ENCODE results near the gene RBKS.
A peak's percentile ranks its signal among the peaks of the same experiment; 100 is the strongest.

Gene RBKS

GRCh38 chr2:27887111-27887510, 3.1 kb downstream of the RBKS start (continued):
- TF ChIP-seq ZFP37 (tag by site-specific recombination; IDR thresholded peaks at IDR 0.05) (no peak), HIC1 (tag by site-specific recombination; IDR thresholded peaks at IDR 0.05) (no peak), ZBTB20 (tag by site-specific recombination; IDR thresholded peaks at IDR 0.05) (no peak), ZNF639 (tag by site-specific recombination; IDR thresholded peaks at IDR 0.05) (no peak), ZNF48 (tag by site-specific recombination; IDR thresholded peaks at IDR 0.05) (no peak), AEBP2 (tag by site-specific recombination; IDR thresholded peaks at IDR 0.05; ENCODE audit: borderline replicate concordance) (no peak), ZNF510 (tag by site-specific recombination; IDR thresholded peaks at IDR 0.05; ENCODE audit: insufficient replicate concordance) (no peak), PRDM2 (tag by site-specific recombination; IDR thresholded peaks at IDR 0.05; ENCODE audit: borderline replicate concordance) (no peak), FEZF1 (tag by site-specific recombination; IDR thresholded peaks at IDR 0.05) (no peak), ZNF548 (tag by site-specific recombination; IDR thresholded peaks at IDR 0.05) (no peak)

- H3K9me3 ChIP-seq (ENCODE audit: control insufficient read depth, insufficient read depth, low read depth, low read length), result no peaks in the 10 kb centered on the region
- TF ChIP-seq PRDM2 (tag by site-specific recombination; IDR thresholded peaks at IDR 0.05; ENCODE audit: borderline replicate concordance), result no peak
- TF ChIP-seq ZNF138 (tag by site-specific recombination; IDR thresholded peaks at IDR 0.05; ENCODE audit: borderline replicate concordance), result no peak
- peak; percentile 52; the same call in 1 of the 2 replicates for TF ChIP-seq ZXDB (tag by site-specific recombination; IDR thresholded peaks at IDR 0.05)
- peak; percentile 21; the same call in 1 of the 2 replicates for TF ChIP-seq PRDM6 (tag by site-specific recombination; IDR thresholded peaks at IDR 0.05)
- no peak for TF ChIP-seq ZNF560 (tag by site-specific recombination; IDR thresholded peaks at IDR 0.05; ENCODE audit: borderline replicate concordance)
- POLR2A ChIA-PET, result no interaction called here
- no peak overlapping the region for H3K4me3 ChIP-seq (ENCODE audit: low read depth, low read length)
- H3K4me1 ChIP-seq (ENCODE audit: control insufficient read depth, insufficient read depth, low read length), result peaks cover 8% of the 10 kb centered on the region; the same call in 1 of the 2 replicates
- no peaks in the 10 kb centered on the region for H3K36me3 ChIP-seq (ENCODE audit: control insufficient read depth in 2 of 2, insufficient read depth in 1 of 2, low read length in 2 of 2)
- H3K27ac ChIP-seq (ENCODE audit: extremely low read depth, low read depth, low read length), result no peak overlapping the region
- CTCF ChIA-PET, result no interaction called here
Measured at GRCh38 chr2:27886322-27886721, 3.9 kb downstream of the RBKS start.

Data from HEK293 (cell line).